Epidermal melanocyte (primary cell): Measurements from ENCODE around the gene B3GALT6.

Experiments used
- DNase-seq: peaks from one replicate; pipeline ENCODE4 v3.0.0; 2011; ENCODE audit warnings: low spot score; ENCODE audit not compliant: insufficient read length

B3GALT6 gene

GRCh38 chr1:1200876-1201810 lies 30.9 kb upstream of the B3GALT6 start:
- DNase-seq = no peak

GRCh38 chr1:1202831-1203560 lies 29.0 kb upstream of the B3GALT6 start:
- DNase-seq = no peak

GRCh38 chr1:1203561-1204424 lies 28.2 kb upstream of the B3GALT6 start:
- DNase-seq = no peak

- no peak for DNase-seq
Observed at GRCh38 chr1:1204425-1204920, 27.6 kb upstream of the B3GALT6 start.

- no peak for DNase-seq
Observed at GRCh38 chr1:1204998-1205768, 26.9 kb upstream of the B3GALT6 start.

GRCh38 chr1:1205769-1206375 lies 26.2 kb upstream of the B3GALT6 start:
- no peak for DNase-seq

GRCh38 chr1:1206376-1206965 lies 25.6 kb upstream of the B3GALT6 start, which contains the start of gene TNFRSF18:
TSS of gene TNFRSF18 (minus strand) at chr1:1206592. CDS start at chr1:1206571, 21 bp downstream.
- DNase-seq = no peak

GRCh38 chr1:1206966-1207531 lies 25.0 kb upstream of the B3GALT6 start:
- no peak for DNase-seq

- no peak for DNase-seq
Observed at GRCh38 chr1:1207571-1207892, 24.5 kb upstream of the B3GALT6 start.

- DNase-seq = no peak
Observed at GRCh38 chr1:1208713-1209433, 23.2 kb upstream of the B3GALT6 start.

GRCh38 chr1:1210726-1211540 lies 21.1 kb upstream of the B3GALT6 start:
- no peak for DNase-seq

GRCh38 chr1:1211541-1212441 lies 20.2 kb upstream of the B3GALT6 start:
- no peak for DNase-seq

- no peak for DNase-seq
Observed at GRCh38 chr1:1212780-1213344, 19.2 kb upstream of the B3GALT6 start.

GRCh38 chr1:1213345-1214265 lies 18.4 kb upstream of the B3GALT6 start, which contains the start of gene TNFRSF4:
TSS of gene TNFRSF4 (minus strand) at chr1:1214153. CDS start at chr1:1214127, 26 bp downstream.
- DNase-seq = no peak

- DNase-seq = no peak
Observed at GRCh38 chr1:1215080-1215676, 16.9 kb upstream of the B3GALT6 start.
